Measurements from ENCODE around the gene RBM23.

Gene RBM23

DNA sequence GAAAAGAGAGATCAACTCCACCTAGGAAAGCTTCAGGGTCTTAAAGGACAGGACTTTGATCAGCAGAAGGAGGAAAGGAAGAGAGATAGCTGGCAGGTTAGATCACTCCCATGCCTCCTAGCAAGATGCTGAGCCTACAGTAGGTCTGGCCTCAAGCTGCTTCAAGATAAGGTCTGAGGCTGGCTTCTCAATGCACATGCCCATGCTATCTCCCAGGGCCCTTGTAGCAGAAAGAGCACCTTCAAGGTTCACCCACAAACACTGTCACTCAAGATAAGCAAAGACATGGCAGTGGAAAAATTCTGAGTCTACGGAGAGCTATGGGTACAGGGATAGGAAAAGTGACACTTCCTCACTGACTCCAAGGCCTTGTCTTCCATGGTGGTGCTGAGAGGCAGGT lies 21.6 kb downstream of the RBM23 start (continued):
- TF ChIP-seq, protein P1, sequence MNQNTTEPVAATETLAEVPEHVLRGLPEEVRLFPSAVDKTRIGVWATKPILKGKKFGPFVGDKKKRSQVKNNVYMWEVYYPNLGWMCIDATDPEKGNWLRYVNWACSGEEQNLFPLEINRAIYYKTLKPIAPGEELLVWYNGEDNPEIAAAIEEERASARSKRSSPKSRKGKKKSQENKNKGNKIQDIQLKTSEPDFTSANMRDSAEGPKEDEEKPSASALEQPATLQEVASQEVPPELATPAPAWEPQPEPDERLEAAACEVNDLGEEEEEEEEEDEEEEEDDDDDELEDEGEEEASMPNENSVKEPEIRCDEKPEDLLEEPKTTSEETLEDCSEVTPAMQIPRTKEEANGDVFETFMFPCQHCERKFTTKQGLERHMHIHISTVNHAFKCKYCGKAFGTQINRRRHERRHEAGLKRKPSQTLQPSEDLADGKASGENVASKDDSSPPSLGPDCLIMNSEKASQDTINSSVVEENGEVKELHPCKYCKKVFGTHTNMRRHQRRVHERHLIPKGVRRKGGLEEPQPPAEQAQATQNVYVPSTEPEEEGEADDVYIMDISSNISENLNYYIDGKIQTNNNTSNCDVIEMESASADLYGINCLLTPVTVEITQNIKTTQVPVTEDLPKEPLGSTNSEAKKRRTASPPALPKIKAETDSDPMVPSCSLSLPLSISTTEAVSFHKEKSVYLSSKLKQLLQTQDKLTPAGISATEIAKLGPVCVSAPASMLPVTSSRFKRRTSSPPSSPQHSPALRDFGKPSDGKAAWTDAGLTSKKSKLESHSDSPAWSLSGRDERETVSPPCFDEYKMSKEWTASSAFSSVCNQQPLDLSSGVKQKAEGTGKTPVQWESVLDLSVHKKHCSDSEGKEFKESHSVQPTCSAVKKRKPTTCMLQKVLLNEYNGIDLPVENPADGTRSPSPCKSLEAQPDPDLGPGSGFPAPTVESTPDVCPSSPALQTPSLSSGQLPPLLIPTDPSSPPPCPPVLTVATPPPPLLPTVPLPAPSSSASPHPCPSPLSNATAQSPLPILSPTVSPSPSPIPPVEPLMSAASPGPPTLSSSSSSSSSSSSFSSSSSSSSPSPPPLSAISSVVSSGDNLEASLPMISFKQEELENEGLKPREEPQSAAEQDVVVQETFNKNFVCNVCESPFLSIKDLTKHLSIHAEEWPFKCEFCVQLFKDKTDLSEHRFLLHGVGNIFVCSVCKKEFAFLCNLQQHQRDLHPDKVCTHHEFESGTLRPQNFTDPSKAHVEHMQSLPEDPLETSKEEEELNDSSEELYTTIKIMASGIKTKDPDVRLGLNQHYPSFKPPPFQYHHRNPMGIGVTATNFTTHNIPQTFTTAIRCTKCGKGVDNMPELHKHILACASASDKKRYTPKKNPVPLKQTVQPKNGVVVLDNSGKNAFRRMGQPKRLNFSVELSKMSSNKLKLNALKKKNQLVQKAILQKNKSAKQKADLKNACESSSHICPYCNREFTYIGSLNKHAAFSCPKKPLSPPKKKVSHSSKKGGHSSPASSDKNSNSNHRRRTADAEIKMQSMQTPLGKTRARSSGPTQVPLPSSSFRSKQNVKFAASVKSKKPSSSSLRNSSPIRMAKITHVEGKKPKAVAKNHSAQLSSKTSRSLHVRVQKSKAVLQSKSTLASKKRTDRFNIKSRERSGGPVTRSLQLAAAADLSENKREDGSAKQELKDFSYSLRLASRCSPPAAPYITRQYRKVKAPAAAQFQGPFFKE (tag by site-specific recombination; IDR thresholded peaks at IDR 0.05; ENCODE audit: borderline replicate concordance) = no peak

DNA sequence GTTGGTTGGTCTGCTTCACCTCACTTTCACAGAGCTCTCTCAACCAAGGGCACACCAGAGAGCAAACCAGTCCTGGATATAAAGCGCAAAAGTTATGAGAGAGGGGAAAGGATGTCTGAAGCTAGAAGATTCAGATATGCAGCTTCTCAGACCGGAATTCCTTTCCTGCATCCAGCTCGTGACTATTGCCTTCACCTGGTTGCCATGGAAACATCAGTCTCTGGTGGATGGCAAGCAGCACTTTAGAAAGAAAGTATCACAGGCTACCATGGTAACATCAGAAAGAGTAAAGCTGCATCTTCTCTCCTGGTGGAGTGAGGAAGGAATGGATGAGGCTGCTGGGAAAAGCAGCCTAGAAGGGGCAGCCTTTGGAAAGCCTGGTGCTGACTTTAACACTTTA lies 22.2 kb downstream of the RBM23 start:
- CTCF ChIA-PET = interaction anchor here (1.2 to 2.6 kb wide), 4 partner anchors 12 to 340 kb away, joined by 3 to 14 read pairs (median 6); no protein-coding TSS in a partner anchor
- POLR2A ChIA-PET = interaction anchor here (1.0 to 1.2 kb wide), 2 partner anchors 8 to 23 kb away, joined by 3 to 4 read pairs; no protein-coding TSS in a partner anchor
- Histone ChIP-seq H3K9me3 (ENCODE audit: control insufficient read depth, insufficient read depth, low read depth, low read length) (no peaks in the 10 kb centered on the region), H3K4me1 (ENCODE audit: control insufficient read depth, insufficient read depth, low read length) (no peaks in the 10 kb centered on the region), H3K27ac (ENCODE audit: extremely low read depth, low read depth, low read length) (no peak overlapping the region), H3K36me3 (ENCODE audit: control insufficient read depth in 2 of 2, insufficient read depth in 1 of 2, low read length in 2 of 2) (peaks cover 7 to 30% of the 10 kb centered on the region in 2 experiments; a peak in 2 of 3 replicates), H3K4me3 (ENCODE audit: low read depth, low read length) (no peak overlapping the region)
- TF ChIP-seq ZNF175 (tag by site-specific recombination; IDR thresholded peaks at IDR 0.05) (no peak), ZNF394 (tag by site-specific recombination; IDR thresholded peaks at IDR 0.05; ENCODE audit: borderline replicate concordance) (no peak), ZNF350 (tag by site-specific recombination; IDR thresholded peaks at IDR 0.05) (no peak), ZNF843 (tag by site-specific recombination; IDR thresholded peaks at IDR 0.05) (no peak)

DNA sequence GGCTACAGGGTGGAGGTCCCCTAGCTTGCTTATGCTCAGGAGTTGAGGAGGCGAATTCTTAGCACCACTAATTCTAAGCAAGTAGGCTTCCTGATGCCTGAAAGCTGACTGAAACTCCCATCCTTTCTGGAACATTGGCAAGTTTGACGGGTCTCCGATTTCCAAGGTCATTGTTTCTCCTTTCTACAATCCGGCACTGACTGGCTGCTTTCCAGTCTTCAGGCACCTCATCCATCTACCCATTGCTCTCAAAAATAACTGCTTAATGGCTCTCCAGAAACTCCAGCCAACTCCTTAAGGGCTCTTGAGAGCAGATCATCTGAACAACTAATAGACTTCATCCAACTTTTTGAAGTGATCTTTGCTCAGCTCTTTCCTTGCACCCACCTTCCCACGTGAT lies 22.6 kb downstream of the RBM23 start:
- ChIA-PET CTCF (interaction anchor here (0.6 to 2.6 kb wide), 7 partner anchors 11 to 340 kb away, joined by 3 to 14 read pairs (median 5); no protein-coding TSS in a partner anchor), POLR2A (interaction anchor here (1.0 to 1.2 kb wide), 3 partner anchors 8 to 22 kb away, joined by 3 to 4 read pairs (median 3); no protein-coding TSS in a partner anchor)
- Histone ChIP-seq H3K4me1 (ENCODE audit: control insufficient read depth, insufficient read depth, low read length) (no peaks in the 10 kb centered on the region), H3K27ac (ENCODE audit: extremely low read depth, low read depth, low read length) (no peak overlapping the region), H3K9me3 (ENCODE audit: control insufficient read depth, insufficient read depth, low read depth, low read length) (no peaks in the 10 kb centered on the region), H3K4me3 (ENCODE audit: low read depth, low read length) (no peak overlapping the region), H3K36me3 (ENCODE audit: control insufficient read depth in 2 of 2, insufficient read depth in 1 of 2, low read length in 2 of 2) (peaks cover 6 to 26% of the 10 kb centered on the region in 2 experiments; a peak in 2 of 3 replicates)
- TF ChIP-seq ZNF610 (tag by site-specific recombination; IDR thresholded peaks at IDR 0.05; ENCODE audit: borderline replicate concordance) (no peak), ZNF37A (tag by site-specific recombination; IDR thresholded peaks at IDR 0.05) (no peak), ZNF623 (tag by site-specific recombination; IDR thresholded peaks at IDR 0.05) (no peak), ZNF707 (tag by site-specific recombination; IDR thresholded peaks at IDR 0.05) (no peak), ZNF670 (tag by site-specific recombination; IDR thresholded peaks at IDR 0.05; ENCODE audit: low read depth) (no peak), ZNF596 (tag by site-specific recombination; IDR thresholded peaks at IDR 0.05) (no peak)
- TF ChIP-seq, protein P2, sequence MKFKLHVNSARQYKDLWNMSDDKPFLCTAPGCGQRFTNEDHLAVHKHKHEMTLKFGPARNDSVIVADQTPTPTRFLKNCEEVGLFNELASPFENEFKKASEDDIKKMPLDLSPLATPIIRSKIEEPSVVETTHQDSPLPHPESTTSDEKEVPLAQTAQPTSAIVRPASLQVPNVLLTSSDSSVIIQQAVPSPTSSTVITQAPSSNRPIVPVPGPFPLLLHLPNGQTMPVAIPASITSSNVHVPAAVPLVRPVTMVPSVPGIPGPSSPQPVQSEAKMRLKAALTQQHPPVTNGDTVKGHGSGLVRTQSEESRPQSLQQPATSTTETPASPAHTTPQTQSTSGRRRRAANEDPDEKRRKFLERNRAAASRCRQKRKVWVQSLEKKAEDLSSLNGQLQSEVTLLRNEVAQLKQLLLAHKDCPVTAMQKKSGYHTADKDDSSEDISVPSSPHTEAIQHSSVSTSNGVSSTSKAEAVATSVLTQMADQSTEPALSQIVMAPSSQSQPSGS (tag by site-specific recombination; IDR thresholded peaks at IDR 0.05; ENCODE audit: low read depth) = no peak
